ENCODE results near the gene PPDPF. TPM values are rescaled to one million over a fixed set of nuclear protein-coding genes. Genes with fewer than 3 reads are reported as not detected.

The PPDPF gene
- total and polyA plus RNA-seq, 2 of the 8 experiments (the other 6 are each of a cell fraction or from before 2014, with no cell fraction given), result 30.5 to 138 TPM

- peak overlapping the region in 3 of 4 experiments; percentile 18 to 45 (median 26); a peak in 3 of 8 replicates for H3K4me3 ChIP-seq (ENCODE audit: extremely low read depth in 1 of 4, insufficient read depth in 2 of 4, low read depth in 3 of 4, low read length in 4 of 4)
- no peak overlapping the region; the same call in 1 of the 2 replicates for H2BK12ac ChIP-seq (ENCODE audit: low read depth, low read length)
- DNase-seq (ENCODE audit: low read depth in 1 of 2, low spot score in 2 of 2), result peak in 1 of 2 experiments; percentile 82
- no peak overlapping the region for H2BK120ac ChIP-seq (replicated peaks; ENCODE audit: low read depth, low read length)
- no peaks in the 10 kb centered on the region for H3K36me3 ChIP-seq (ENCODE audit: control insufficient read depth in 2 of 4, insufficient read depth in 4 of 4, low read length in 3 of 4)
- peak overlapping the region; percentile 94; the same call in 1 of the 2 replicates for H4K8ac ChIP-seq (ENCODE audit: extremely low read depth, insufficient read depth, low read length)
- peaks cover 3% of the 10 kb centered on the region; the same call in 1 of the 2 replicates for H3K23me2 ChIP-seq (ENCODE audit: low read depth, low read length)
- no peak overlapping the region for H3K9ac ChIP-seq (replicated peaks in 1 of 4; ENCODE audit: extremely low read depth in 1 of 4, low read depth in 3 of 4, low read length in 3 of 4)
- FAIRE-seq, result no peak
- H3K4me2 ChIP-seq (ENCODE audit: insufficient read depth in 1 of 2, low read depth in 2 of 2, low read length in 2 of 2), result peak overlapping the region; percentile 38 to 59; a peak in 3 of 4 replicates
- no peaks in the 10 kb centered on the region for H3K79me1 ChIP-seq (ENCODE audit: low read depth, low read length)
- POLR2A ChIA-PET (ENCODE audit: partially characterized antibody), result interaction anchor here (0.6 to 2.0 kb wide), 3 partner anchors 20 to 186 kb away, joined by 3 to 6 read pairs (median 5); partner anchors contain the start of gene PTK6
- H4K91ac ChIP-seq (replicated peaks; ENCODE audit: insufficient read length, low read length), result no peak overlapping the region
- no peak overlapping the region; the same call in 1 of the 2 replicates for H2BK15ac ChIP-seq (ENCODE audit: low read length)
- no peak overlapping the region for H3K14ac ChIP-seq (ENCODE audit: insufficient read length)
- CTCF ChIA-PET (ENCODE audit: partially characterized antibody), result interaction anchor here (1.0 to 1.7 kb wide), 3 partner anchors 9 to 20 kb away, joined by 3 to 6 read pairs (median 3); no protein-coding TSS in a partner anchor
- no peak overlapping the region for H3K4ac ChIP-seq (replicated peaks; ENCODE audit: insufficient read length, low read depth, low read length)
- H3K18ac ChIP-seq (ENCODE audit: extremely low read depth, low read length), result peak overlapping the region; percentile 48; the same call in 1 of the 2 replicates
- H2BK5ac ChIP-seq (ENCODE audit: low read depth, low read length), result no peak overlapping the region; the same call in 1 of the 2 replicates
- no peak overlapping the region for H2AK5ac ChIP-seq (ENCODE audit: low read depth, low read length)
- H3K27me3 ChIP-seq (replicated peaks in 1 of 4; ENCODE audit: control insufficient read depth in 3 of 4, extremely low read depth in 1 of 4, insufficient read depth in 3 of 4, low read length in 3 of 4), result peaks cover 11 to 32% (median 26%) of the 10 kb centered on the region in 4 experiments
- H4K20me1 ChIP-seq (replicated peaks in 1 of 2; ENCODE audit: control insufficient read depth in 1 of 2, insufficient read depth in 2 of 2, low read length in 2 of 2), result peaks cover 0 to 1% of the 10 kb centered on the region in 2 experiments
- no peak overlapping the region for H3K23ac ChIP-seq (ENCODE audit: insufficient read length)
- peaks cover 0 to 25% (median 16%) of the 10 kb centered on the region in 4 experiments; a peak in 6 of 7 replicates for H3K4me1 ChIP-seq (replicated peaks in 1 of 4; ENCODE audit: control insufficient read depth in 3 of 4, insufficient read depth in 4 of 4, low read length in 3 of 4)
- H2AFZ ChIP-seq (ENCODE audit: low read length), result no peak overlapping the region
- 53% methylated on average over 21 of the region's 26 CpGs; no CpG with 5 or more reads in 1 of the 2 experiments for WGBS, 2 experiments (ENCODE audit: extremely low coverage in 1 of 2, insufficient coverage in 1 of 2, insufficient read length in 1 of 2, insufficient replicate concordance in 2 of 2, low coverage in 1 of 2, low lambda C conversion rate in 2 of 2, missing lambda C conversion rate in 1 of 2)
- H3K56ac ChIP-seq (replicated peaks; ENCODE audit: insufficient read length, low read depth, low read length), result no peak overlapping the region
- no peak overlapping the region for H2BK20ac ChIP-seq (ENCODE audit: low read length)
- H3K9me3 ChIP-seq (ENCODE audit: insufficient read depth in 2 of 2, low read depth in 1 of 2, low read length in 1 of 2), result no peaks in the 10 kb centered on the region; a peak in 2 of 4 replicates
- no peak overlapping the region for H4K5ac ChIP-seq (ENCODE audit: insufficient read length, low read depth, low read length)
- H3K27ac ChIP-seq (ENCODE audit: low read depth, low read length), result no peak overlapping the region
- no peaks in the 10 kb centered on the region for H3K79me2 ChIP-seq (ENCODE audit: control insufficient read depth in 1 of 2, insufficient read depth in 2 of 2, low read length in 2 of 2)
- no peak for TF ChIP-seq RNF2 (IDR thresholded peaks at IDR 0.05; ENCODE audit: borderline replicate concordance, low read depth, low read length, missing control alignments, poor library complexity, severe bottlenecking)
- 0 out of 2 replicates have a peak, but pooled peaks have one; percentile 3 for TF ChIP-seq MAX (IDR thresholded peaks at IDR 0.05)
- TF ChIP-seq HDAC2 (IDR thresholded peaks at IDR 0.05; ENCODE audit: borderline replicate concordance in 1 of 2, low read depth in 2 of 2, low read length in 2 of 2), result 0 out of 4 replicates have a peak, but pooled peaks of 1 of the 2 experiments have one; percentile 12
- TF ChIP-seq, protein P1, sequence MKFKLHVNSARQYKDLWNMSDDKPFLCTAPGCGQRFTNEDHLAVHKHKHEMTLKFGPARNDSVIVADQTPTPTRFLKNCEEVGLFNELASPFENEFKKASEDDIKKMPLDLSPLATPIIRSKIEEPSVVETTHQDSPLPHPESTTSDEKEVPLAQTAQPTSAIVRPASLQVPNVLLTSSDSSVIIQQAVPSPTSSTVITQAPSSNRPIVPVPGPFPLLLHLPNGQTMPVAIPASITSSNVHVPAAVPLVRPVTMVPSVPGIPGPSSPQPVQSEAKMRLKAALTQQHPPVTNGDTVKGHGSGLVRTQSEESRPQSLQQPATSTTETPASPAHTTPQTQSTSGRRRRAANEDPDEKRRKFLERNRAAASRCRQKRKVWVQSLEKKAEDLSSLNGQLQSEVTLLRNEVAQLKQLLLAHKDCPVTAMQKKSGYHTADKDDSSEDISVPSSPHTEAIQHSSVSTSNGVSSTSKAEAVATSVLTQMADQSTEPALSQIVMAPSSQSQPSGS (IDR thresholded peaks at IDR 0.05; ENCODE audit: low read length), result peak; percentile 98; the same call in 1 of the 2 replicates
- TF ChIP-seq CREB1 (IDR thresholded peaks at IDR 0.05), result peak; percentile 67
- TF ChIP-seq, protein P2, sequence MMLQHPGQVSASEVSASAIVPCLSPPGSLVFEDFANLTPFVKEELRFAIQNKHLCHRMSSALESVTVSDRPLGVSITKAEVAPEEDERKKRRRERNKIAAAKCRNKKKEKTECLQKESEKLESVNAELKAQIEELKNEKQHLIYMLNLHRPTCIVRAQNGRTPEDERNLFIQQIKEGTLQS (IDR thresholded peaks at IDR 0.05; ENCODE audit: insufficient read depth, low read depth, low read length), result no peak
These were observed 18.5 kb upstream of the PPDPF start for GRCh38 chr20:63501818-63502670.

Data from H1 (cell line).